A549 (cell line): ENCODE measurements around the gene HDAC10. TPM values are rescaled to one million over a fixed set of nuclear protein-coding genes. Genes with fewer than 3 reads are reported as not detected.

ENCODE experiments used
- ATAC-seq, 2 experiments: fragments of 200-7000 bp in 1 of 2; fragments of >200 bp in 1 of 2; cut with Nextera tagmentation in 1 of 2; cut with Tn5 transposase in 1 of 2; 3 replicates each; pipeline versions ENCODE4 v1.8.0 to v1.9.1; 2018 to 2020; ENCODE audit warnings: mild to moderate bottlenecking in 1 of 2, moderate library complexity in 1 of 2
- CTCF ChIA-PET: fragments of 300-600 bp; sonication (Branson Sonifier 250); formaldehyde crosslinking; extraction: SDS; loops from one replicate; lab custom pipeline; 2021; ENCODE audit warnings: antibody characterized with exemption, inconsistent platforms; lab: Yijun Ruan, JAX
- POLR2A ChIA-PET: fragments of 350-600 bp; formaldehyde crosslinking; extraction: SDS; loops from one replicate; lab custom pipeline; 2021; ENCODE audit warnings: antibody characterized with exemption, inconsistent platforms; lab: Yijun Ruan, JAX
- DNase-seq, 2 experiments: peaks; one replicate each; pipeline versions ENCODE4 v3.0.0 to v3.0.0-alpha.2; 2011 to 2016; ENCODE audit warnings: low read depth in 1 of 2, low spot score in 1 of 2
- FAIRE-seq: peaks from 2 replicates; lab custom pipeline; 2011; peaks lifted over from hg19 to GRCh38; lab: Jason Lieb, UNC
- H3K27ac ChIP-seq, 2 experiments: fragments of >200 bp; sonication (Bioruptor Twin); formaldehyde crosslinking; 3 replicates each; pipeline ENCODE4 v1.5.1; 2016 to 2017
- H3K4me1 ChIP-seq: fragments of >200 bp; sonication (Bioruptor Twin); formaldehyde crosslinking; 3 replicates; pipeline ENCODE4 v1.6.1; 2016
- H3K4me2 ChIP-seq: fragments of >200 bp; sonication (Bioruptor Twin); formaldehyde crosslinking; 3 replicates; pipeline ENCODE4 v1.6.1; 2016
- H3K4me3 ChIP-seq: fragments of >200 bp; sonication (Bioruptor Twin); formaldehyde crosslinking; 3 replicates; pipeline ENCODE4 v1.5.1; 2016
- H3K9me3 ChIP-seq: fragments of >200 bp; sonication (Bioruptor Twin); formaldehyde crosslinking; 3 replicates; pipeline ENCODE4 v1.6.1; 2016
- CBX8 ChIP-seq: fragments of 200-600 bp; sonication (generic); IDR thresholded peaks from 2 replicates; pipeline ENCODE4 v1.6.1; 2016
- EHMT2 ChIP-seq: fragments of 200-600 bp; sonication (generic); IDR thresholded peaks from 2 replicates; pipeline ENCODE4 v1.6.1; 2016; ENCODE audit warnings: antibody characterized with exemption, low read depth, mild to moderate bottlenecking, moderate library complexity
- EP300 ChIP-seq, 2 experiments: fragments of >200 bp; sonication (Bioruptor Twin); formaldehyde crosslinking; IDR thresholded peaks; 2 replicates in 1 of 2; 3 replicates in 1 of 2; pipeline ENCODE4 v1.6.1; 2016 to 2017
- GATA3 ChIP-seq: IDR thresholded peaks from 2 replicates; pipeline ENCODE4 v1.6.1; 2012; ENCODE audit warnings: borderline replicate concordance
- HES2 ChIP-seq: fragments of >200 bp; sonication (Bioruptor Twin); formaldehyde crosslinking; IDR thresholded peaks from 2 replicates; pipeline ENCODE4 v1.6.1; 2016
- HMGXB4 ChIP-seq: fragments of 250-450 bp; sonication (Bioruptor Pico); IDR thresholded peaks from 2 replicates; pipeline ENCODE4 v1.5.0; 2021; ENCODE audit warnings: mild to moderate bottlenecking, moderate library complexity, borderline replicate concordance
- HOXA7 ChIP-seq: fragments of 250-450 bp; sonication (Bioruptor Pico); IDR thresholded peaks from 2 replicates; pipeline ENCODE4 v1.5.0; 2020; ENCODE audit warnings: mild to moderate bottlenecking, moderate library complexity
- JUN ChIP-seq, 2 experiments: fragments of >200 bp; sonication (Bioruptor Twin); formaldehyde crosslinking; IDR thresholded peaks; 2 replicates in 1 of 2; 3 replicates in 1 of 2; pipeline ENCODE4 v1.6.1; 2016 to 2017
- KDM1A ChIP-seq: fragments of 200-600 bp; sonication (generic); IDR thresholded peaks from 2 replicates; pipeline ENCODE4 v1.6.1; 2016; ENCODE audit warnings: low read depth, mild to moderate bottlenecking
- KDM5A ChIP-seq: fragments of 200-600 bp; sonication (generic); IDR thresholded peaks from 2 replicates; pipeline ENCODE4 v1.6.1; 2016; ENCODE audit warnings: antibody characterized with exemption, mild to moderate bottlenecking
- NPAS2 ChIP-seq: fragments of 250-450 bp; sonication (Bioruptor Pico); IDR thresholded peaks from 2 replicates; pipeline ENCODE4 v1.8.0; 2022; ENCODE audit warnings: mild to moderate bottlenecking, moderate library complexity, borderline replicate concordance
- POLR2A ChIP-seq: IDR thresholded peaks from 2 replicates; pipeline ENCODE4 v1.6.1; 2012; ENCODE audit warnings: mild to moderate bottlenecking, low read length
- RARB ChIP-seq: fragments of 250-450 bp; sonication (Bioruptor Pico); IDR thresholded peaks from 2 replicates; pipeline ENCODE4 v1.8.0; 2021; ENCODE audit warnings: mild to moderate bottlenecking, moderate library complexity
- RFX5 ChIP-seq: fragments of 450-650 bp; IDR thresholded peaks from 2 replicates; pipeline ENCODE4 v1.7.1; 2014; ENCODE audit warnings: antibody characterized with exemption, mild to moderate bottlenecking, moderate library complexity
- RNF2 ChIP-seq: fragments of 200-600 bp; sonication (generic); IDR thresholded peaks from 2 replicates; pipeline ENCODE4 v1.6.1; 2016; ENCODE audit warnings: low read depth, mild to moderate bottlenecking, antibody characterized with exemption, moderate library complexity, borderline replicate concordance
- SREBF2 ChIP-seq: fragments of 450-650 bp; IDR thresholded peaks from 2 replicates; pipeline ENCODE4 v1.6.1; 2014; ENCODE audit warnings: mild to moderate bottlenecking, moderate library complexity
- TFCP2L1 ChIP-seq: fragments of 250-450 bp; sonication (Bioruptor Pico); IDR thresholded peaks from 2 replicates; pipeline ENCODE4 v1.5.0; 2021; ENCODE audit warnings: mild to moderate bottlenecking
- ZC3H11A ChIP-seq: fragments of 450-650 bp; IDR thresholded peaks from 2 replicates; pipeline ENCODE4 v1.6.1; 2014; ENCODE audit warnings: antibody characterized with exemption, mild to moderate bottlenecking
- ZNF302 ChIP-seq: fragments of 250-450 bp; sonication (Bioruptor Pico); IDR thresholded peaks from 2 replicates; pipeline ENCODE4 v1.9.0; 2021; ENCODE audit warnings: inconsistent platforms, mild to moderate bottlenecking, moderate library complexity
- WGBS: methylation state at CpG from one replicate; pipeline ENCODE4 v1.1.6; 2017; ENCODE audit errors: missing lambda C conversion rate; 5-methylcytosine and 5-hydroxymethylcytosine counted together
- polyA plus RNA-seq, 4 experiments: library from polyadenylated mRNA; depleted of rRNA in 3 of 4; stranded (reverse); fragments of >200 nt; fragmentation: RNase III in 1 of 4; extraction: RNeasy Plus Mini Kit Qiagen cat#74134 plus additional on column Dnase treatment in 1 of 4; gene quantifications; 2 replicates in 3 of 4; 3 replicates in 1 of 4; pipeline ENCODE4 v1.2.3, GENCODE V29; 2011 to 2017
- TF ChIP-seq, protein P1 (sequence below): fragments of 250-450 bp; sonication (Bioruptor Pico); IDR thresholded peaks from 2 replicates; pipeline ENCODE4 v1.5.0; 2020; ENCODE audit warnings: low read depth, mild to moderate bottlenecking, moderate library complexity
- TF ChIP-seq, protein P2 (sequence below): fragments of 150-350 bp; IDR thresholded peaks from 2 replicates; pipeline ENCODE4 v1.6.1; 2014; ENCODE audit warnings: low read depth, mild to moderate bottlenecking, low read length
- TF ChIP-seq, protein P3 (sequence below): IDR thresholded peaks from 2 replicates; pipeline ENCODE4 v1.6.1; 2012; ENCODE audit warnings: low read depth, borderline replicate concordance

HDAC10 gene
- polyA plus RNA-seq, 2 of the 4 experiments (the other 2 are of a cell fraction): 2.4 to 12.0 TPM

DNA sequence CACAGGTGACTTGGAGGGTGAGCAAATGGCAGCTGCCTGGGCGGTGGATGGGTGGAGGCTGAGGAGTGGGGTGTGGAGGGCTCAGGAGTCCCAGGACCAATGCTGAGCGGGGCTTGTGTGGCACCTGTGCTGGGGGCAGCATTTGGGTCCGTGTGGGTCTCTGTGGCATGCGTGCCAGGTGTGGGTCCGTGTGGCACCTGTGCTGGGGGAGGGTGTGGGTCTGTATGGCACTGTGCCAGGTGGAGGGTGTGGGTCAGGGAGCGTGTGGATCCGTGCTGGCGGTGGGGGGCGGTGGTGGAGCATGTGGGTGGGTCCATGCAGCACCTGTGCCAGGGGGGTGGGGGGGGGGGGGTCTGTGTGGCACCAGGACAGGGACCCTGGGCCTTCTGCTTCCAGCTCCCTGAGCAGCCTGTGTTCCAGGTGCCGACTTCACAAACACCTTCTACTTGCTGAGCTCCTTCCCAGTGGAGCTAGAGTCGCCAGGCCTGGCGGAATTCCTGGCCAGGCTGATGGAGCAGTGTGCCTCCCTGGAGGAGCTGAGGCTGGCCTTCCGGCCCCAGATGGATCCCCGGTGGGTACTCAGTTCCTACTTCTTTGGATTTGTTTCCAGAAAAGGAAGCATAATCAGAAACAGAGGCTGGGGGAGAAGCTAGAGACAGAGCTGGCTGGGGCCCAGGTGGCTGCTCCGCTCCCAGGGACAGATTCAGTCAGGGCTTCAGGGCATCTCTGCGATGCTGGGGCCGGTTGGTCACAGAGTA is 35.6 kb downstream of the HDAC10 start (continued):
- no peak for TF ChIP-seq HES2
- no peak for TF ChIP-seq ZC3H11A
- TF ChIP-seq, protein P1, sequence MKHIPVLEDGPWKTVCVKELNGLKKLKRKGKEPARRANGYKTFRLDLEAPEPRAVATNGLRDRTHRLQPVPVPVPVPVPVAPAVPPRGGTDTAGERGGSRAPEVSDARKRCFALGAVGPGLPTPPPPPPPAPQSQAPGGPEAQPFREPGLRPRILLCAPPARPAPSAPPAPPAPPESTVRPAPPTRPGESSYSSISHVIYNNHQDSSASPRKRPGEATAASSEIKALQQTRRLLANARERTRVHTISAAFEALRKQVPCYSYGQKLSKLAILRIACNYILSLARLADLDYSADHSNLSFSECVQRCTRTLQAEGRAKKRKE (CRISPR knock-in tag): no peak
- TF ChIP-seq KDM5A: no peak

DNA sequence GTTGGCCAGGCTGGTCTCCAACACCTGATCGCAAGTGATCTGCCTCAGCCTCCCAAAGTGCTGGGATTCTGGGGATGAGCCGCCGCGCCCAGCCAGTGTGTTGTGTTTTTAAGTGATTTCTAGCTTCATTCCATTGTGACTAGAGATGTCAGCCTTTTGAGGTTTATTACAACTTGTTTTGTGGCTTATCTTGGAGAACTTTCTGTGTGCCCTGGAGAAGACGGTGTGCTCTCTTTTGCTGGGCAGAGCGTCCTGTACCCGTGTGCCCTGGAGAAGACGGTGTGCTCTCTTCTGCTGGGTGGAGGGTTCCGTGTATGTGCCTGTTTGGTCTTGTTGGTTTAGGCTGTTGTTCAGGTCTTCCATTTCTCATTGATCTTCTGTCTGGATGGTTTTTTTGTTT is 37.8 kb downstream of the HDAC10 start:
- ATAC-seq: no peak
- CTCF ChIA-PET: interaction anchor here (0.7 kb wide), 1 partner anchor 23 kb away, joined by 3 read pairs; no protein-coding TSS in a partner anchor
- over 99% methylated on average over 9 of the region's 9 CpGs for WGBS

GRCh38 chr22:50211147-50211546 is 39.9 kb downstream of the HDAC10 start:
- DNase-seq (no peak), ATAC-seq (no peak), FAIRE-seq (no peak)
- TF ChIP-seq GATA3 (no peak), EP300 (IDR thresholded peaks at IDR 0.05) (no peak)
- Histone ChIP-seq H3K27ac (no peak overlapping the region), H3K4me3 (no peak overlapping the region), H3K4me2 (no peak overlapping the region), H3K9me3 (no peaks in the 10 kb centered on the region), H3K4me1 (no peaks in the 10 kb centered on the region)
- WGBS: 90% methylated on average over 14 of the region's 14 CpGs
- ChIA-PET CTCF (interaction anchor here (1.0 to 3.2 kb wide), 6 partner anchors 10 to 62 kb away, joined by 3 to 18 read pairs (median 4); no protein-coding TSS in a partner anchor), POLR2A (no interaction called here)

More for the DNA sequence above, 37.8 kb downstream of the HDAC10 start:
- TF ChIP-seq TFCP2L1 (CRISPR knock-in tag) (no peak), RNF2 (no peak), HES2 (no peak), POLR2A (no peak), RFX5 (no peak), KDM1A (no peak), JUN (IDR thresholded peaks at IDR 0.05) (no peak), ZC3H11A (no peak), HOXA7 (CRISPR knock-in tag) (no peak), KDM5A (no peak), NPAS2 (CRISPR knock-in tag) (no peak)
- H3K4me1 ChIP-seq: no peaks in the 10 kb centered on the region
- no peak overlapping the region for H3K4me3 ChIP-seq
- DNase-seq (no peak), FAIRE-seq (no peak)
- POLR2A ChIA-PET: no interaction called here
- no peaks in the 10 kb centered on the region for H3K9me3 ChIP-seq
- no peak overlapping the region for H3K27ac ChIP-seq
- no peak overlapping the region for H3K4me2 ChIP-seq

- FAIRE-seq (no peak), DNase-seq (no peak), ATAC-seq (no peak)
- no peaks in the 10 kb centered on the region for H3K4me1 ChIP-seq
- no peak for TF ChIP-seq HMGXB4
- TF ChIP-seq, protein P2, sequence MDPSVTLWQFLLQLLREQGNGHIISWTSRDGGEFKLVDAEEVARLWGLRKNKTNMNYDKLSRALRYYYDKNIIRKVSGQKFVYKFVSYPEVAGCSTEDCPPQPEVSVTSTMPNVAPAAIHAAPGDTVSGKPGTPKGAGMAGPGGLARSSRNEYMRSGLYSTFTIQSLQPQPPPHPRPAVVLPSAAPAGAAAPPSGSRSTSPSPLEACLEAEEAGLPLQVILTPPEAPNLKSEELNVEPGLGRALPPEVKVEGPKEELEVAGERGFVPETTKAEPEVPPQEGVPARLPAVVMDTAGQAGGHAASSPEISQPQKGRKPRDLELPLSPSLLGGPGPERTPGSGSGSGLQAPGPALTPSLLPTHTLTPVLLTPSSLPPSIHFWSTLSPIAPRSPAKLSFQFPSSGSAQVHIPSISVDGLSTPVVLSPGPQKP: no peak
- TF ChIP-seq, protein P3, sequence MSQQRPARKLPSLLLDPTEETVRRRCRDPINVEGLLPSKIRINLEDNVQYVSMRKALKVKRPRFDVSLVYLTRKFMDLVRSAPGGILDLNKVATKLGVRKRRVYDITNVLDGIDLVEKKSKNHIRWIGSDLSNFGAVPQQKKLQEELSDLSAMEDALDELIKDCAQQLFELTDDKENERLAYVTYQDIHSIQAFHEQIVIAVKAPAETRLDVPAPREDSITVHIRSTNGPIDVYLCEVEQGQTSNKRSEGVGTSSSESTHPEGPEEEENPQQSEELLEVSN: no peak
- no peak for TF ChIP-seq CBX8
- no peak for TF ChIP-seq KDM5A
- no peak for TF ChIP-seq ZNF302
- TF ChIP-seq SREBF2: no peak
- no peak for TF ChIP-seq RFX5
- TF ChIP-seq POLR2A: no peak
- no peak for TF ChIP-seq RARB (CRISPR knock-in tag)
- TF ChIP-seq EHMT2: no peak
- H3K4me2 ChIP-seq: no peak overlapping the region
- H3K27ac ChIP-seq: no peak overlapping the region
- no peaks in the 10 kb centered on the region for H3K9me3 ChIP-seq
- H3K4me3 ChIP-seq: no peak overlapping the region
- ChIA-PET CTCF (interaction anchor here (1.0 to 3.2 kb wide), 6 partner anchors 10 to 62 kb away, joined by 3 to 18 read pairs (median 4); no protein-coding TSS in a partner anchor), POLR2A (no interaction called here)
- WGBS: 90% methylated on average over 17 of the region's 32 CpGs
These were observed 40.5 kb downstream of the HDAC10 start for GRCh38 chr22:50210378-50211139.
